C4-2B (cell line): Measurements from ENCODE around the gene TAS2R30.
A peak's percentile ranks its signal among the peaks of the same experiment; 100 is the strongest.

Experiments
- H3K27ac ChIP-seq: fragments of 450-650 bp; 2 replicates; pipeline ENCODE4 v1.5.1; 2017
- CTCF ChIP-seq: fragments of 450-650 bp; conservative IDR thresholded peaks from 2 replicates; pipeline ENCODE4 v1.5.1; 2017; ENCODE audit warnings: mild to moderate bottlenecking
- ZFX ChIP-seq: fragments of 450-650 bp; IDR thresholded peaks from 2 replicates; pipeline ENCODE4 v1.6.1; 2017

Gene TAS2R30

DNA sequence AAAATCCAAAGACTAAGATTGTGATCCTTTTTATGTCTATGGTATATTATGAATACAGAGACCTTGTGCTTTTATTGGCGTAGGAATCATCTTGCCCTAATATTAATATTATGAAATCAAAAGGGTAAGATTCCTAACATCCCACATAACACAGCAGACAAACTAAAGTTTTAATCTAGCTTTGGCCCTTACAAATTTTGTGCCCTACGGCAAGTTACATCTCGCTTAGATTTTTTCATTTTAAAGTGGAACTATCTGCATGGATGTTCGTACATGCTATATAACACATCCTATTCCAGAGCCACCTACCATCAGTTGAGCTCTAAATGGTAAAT, 36.3 kb upstream of the TAS2R30 start:
- peak overlapping the region; percentile 99 for H3K27ac ChIP-seq

GRCh38 chr12:11166300-11166699, 31.9 kb upstream of the TAS2R30 start:
- no peak for TF ChIP-seq ZFX
- no peak for TF ChIP-seq CTCF
- H3K27ac ChIP-seq: no peak overlapping the region

More for the DNA sequence above, 36.3 kb upstream of the TAS2R30 start:
- TF ChIP-seq CTCF: no peak
- TF ChIP-seq ZFX: no peak

DNA sequence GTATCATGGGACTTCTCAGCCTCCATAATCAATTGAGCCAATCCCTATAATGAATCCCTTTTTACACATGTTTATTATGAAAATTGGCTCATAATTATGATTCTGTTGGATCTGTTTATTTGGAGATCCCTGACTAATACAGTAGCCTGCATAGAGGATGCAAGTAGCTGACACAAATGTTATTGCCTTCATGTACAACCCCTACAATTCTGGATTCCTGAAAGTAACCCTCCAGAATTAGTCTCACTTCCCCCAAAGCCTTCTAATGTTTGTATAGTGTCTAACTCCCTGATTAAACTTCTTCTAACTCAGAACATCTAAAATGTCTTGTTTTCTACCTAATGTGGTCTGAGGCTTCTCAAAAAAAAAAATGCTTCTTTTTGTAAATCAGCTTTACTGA, 29.9 kb upstream of the TAS2R30 start:
- TF ChIP-seq ZFX (no peak), CTCF (no peak)
- H3K27ac ChIP-seq: no peak overlapping the region

DNA sequence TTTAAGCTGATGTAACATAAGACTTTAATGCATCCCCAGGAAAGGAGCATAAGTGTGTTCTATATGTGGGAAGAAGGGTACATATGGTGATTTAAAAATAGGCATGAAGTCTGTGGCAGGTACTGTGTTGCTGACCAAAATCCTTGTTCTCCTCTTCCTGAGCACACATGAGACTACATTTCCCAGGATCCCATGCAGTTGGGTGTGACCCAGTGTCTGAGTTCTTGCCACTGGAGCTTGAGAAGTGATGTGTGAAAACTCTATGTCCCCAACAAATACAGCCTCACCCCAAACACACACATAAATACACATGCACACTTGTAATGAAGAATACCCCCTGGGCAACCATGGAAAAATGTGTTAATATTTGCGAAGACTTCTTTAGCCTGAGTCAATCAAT, 28.1 kb upstream of the TAS2R30 start:
- no peak overlapping the region for H3K27ac ChIP-seq
- no peak for TF ChIP-seq CTCF
- TF ChIP-seq ZFX: no peak

GRCh38 chr12:11158885-11159444, 24.5 kb upstream of the TAS2R30 start:
- H3K27ac ChIP-seq: no peak overlapping the region
- TF ChIP-seq CTCF (no peak), ZFX (no peak)

GRCh38 chr12:11154400-11154925, 20.0 kb upstream of the TAS2R30 start:
- no peak overlapping the region for H3K27ac ChIP-seq
- no peak for TF ChIP-seq ZFX
- no peak for TF ChIP-seq CTCF

- no peak for TF ChIP-seq CTCF
- no peak overlapping the region for H3K27ac ChIP-seq
These were observed 18.3 kb upstream of the TAS2R30 start for GRCh38 chr12:11152725-11153124.
